ENCODE data around the gene MICB. TPM values are rescaled to one million over a fixed set of nuclear protein-coding genes. Genes with fewer than 3 reads are reported as not detected.
A peak's percentile ranks its signal among the peaks of the same experiment; 100 is the strongest.
"Not testable (repeated sequence)": the region's sequence is repeated elsewhere in the genome, so short reads cannot be mapped to it uniquely, and the experiment has no call there.

Gene MICB
- 10 to 100 TPM; 17.7 to 18.5 TPM for total RNA-seq

DNA sequence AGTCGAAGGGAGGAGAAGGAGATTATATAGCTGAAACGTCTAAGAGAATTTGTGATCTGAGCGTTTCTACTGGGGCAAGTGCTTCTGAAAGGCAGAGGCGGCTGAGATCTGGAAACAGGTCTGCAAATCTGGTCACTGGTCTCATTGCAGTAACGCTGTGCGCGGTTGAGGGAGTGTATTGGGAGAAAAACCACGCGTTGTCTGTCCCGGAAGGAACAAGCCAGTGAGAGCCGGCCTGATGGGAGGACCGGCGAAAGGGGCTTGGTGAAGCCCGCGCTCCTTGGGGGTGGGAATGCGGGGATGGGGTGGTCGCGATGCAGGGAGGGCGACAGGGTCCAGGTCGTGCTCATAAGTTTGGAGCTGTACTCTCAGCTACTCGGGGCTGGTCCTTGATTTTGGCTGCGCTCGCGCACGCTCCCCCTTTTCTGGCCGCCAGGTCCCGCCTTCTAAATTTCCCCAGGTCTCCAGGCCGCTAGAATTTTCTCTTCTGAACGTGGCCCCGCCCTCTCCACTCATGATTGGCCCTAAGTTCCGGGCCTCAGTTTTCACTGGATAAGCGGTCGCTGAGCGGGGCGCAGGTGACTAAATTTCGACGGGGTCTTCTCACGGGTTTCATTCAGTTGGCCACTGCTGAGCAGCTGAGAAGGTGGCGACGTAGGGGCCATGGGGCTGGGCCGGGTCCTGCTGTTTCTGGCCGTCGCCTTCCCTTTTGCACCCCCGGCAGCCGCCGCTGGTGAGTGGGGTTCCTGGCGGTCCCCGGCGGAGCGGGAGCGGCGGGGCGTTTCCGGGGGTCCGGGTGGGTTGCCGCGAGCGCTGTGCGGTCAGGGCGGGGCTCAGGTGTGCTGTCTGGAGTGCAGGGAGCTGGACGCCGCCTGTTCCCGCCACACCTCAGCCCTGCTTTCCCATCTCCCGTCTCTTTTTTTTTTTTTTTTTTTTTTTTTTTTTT is at the start of gene MICB:
TSS of gene MICB (plus strand) at position 615 of the 946 bp plus-strand sequence. CDS start at position 664, 49 bp downstream.
- peak; percentile 86 for DNase-seq
- peaks cover 2% of the 10 kb centered on the region for H3K9me3 Mint-ChIP-seq
- peak within 1 kb of the TSS; percentile 87 for H3K4me3 Mint-ChIP-seq
- peak within 1 kb of the TSS; percentile 84 for H3K27ac Mint-ChIP-seq
- H3K27me3 Mint-ChIP-seq = no peaks in the 10 kb centered on the region
- peaks cover 15% of the 10 kb centered on the region for H3K36me3 Mint-ChIP-seq
- H3K4me1 Mint-ChIP-seq = peaks cover 52% of the 10 kb centered on the region

DNA sequence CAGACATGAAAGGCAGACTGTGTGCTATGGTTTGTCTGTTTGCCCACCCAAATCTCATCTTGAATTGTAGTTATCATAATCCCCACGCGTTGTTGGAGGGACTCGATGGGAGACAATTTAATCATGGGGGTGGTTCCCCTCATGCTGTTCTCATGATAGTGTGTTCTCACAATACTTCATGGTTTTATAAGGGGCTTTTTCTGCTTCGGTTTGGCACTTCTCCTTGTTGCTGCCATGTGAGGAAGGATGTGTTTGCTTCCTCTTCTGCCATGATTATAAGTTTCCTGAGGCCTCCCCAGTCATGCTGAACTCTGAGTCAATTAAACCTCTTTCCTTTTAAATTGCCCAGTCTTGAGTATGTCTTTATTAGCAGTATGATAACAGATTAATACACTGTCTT is 47.2 kb upstream of the MICB start:
- no peak for DNase-seq
- peaks cover 5% of the 10 kb centered on the region for H3K36me3 Mint-ChIP-seq

GRCh38 chr6:31452859-31453258 is 45.1 kb upstream of the MICB start:
- H3K27ac Mint-ChIP-seq = no peak overlapping the region
- no peak overlapping the region for H3K4me3 Mint-ChIP-seq
- peaks cover 5% of the 10 kb centered on the region for H3K9me3 Mint-ChIP-seq
- peaks cover 6% of the 10 kb centered on the region for H3K27me3 Mint-ChIP-seq
- H3K4me1 Mint-ChIP-seq = no peaks in the 10 kb centered on the region
- DNase-seq = no peak
- peaks cover 5% of the 10 kb centered on the region for H3K36me3 Mint-ChIP-seq

More for the DNA sequence above, 47.2 kb upstream of the MICB start:
- Mint-ChIP-seq H3K4me3 (no peak overlapping the region), H3K27ac (no peak overlapping the region), H3K4me1 (no peaks in the 10 kb centered on the region), H3K9me3 (peaks cover 5% of the 10 kb centered on the region), H3K27me3 (peaks cover 12% of the 10 kb centered on the region)

GRCh38 chr6:31453259-31453658 is 44.7 kb upstream of the MICB start:
- H3K4me3 Mint-ChIP-seq = no peak overlapping the region
- no peaks in the 10 kb centered on the region for H3K4me1 Mint-ChIP-seq
- H3K27ac Mint-ChIP-seq = no peak overlapping the region
- peaks cover 5% of the 10 kb centered on the region for H3K36me3 Mint-ChIP-seq
- DNase-seq = no peak
- peaks cover 6% of the 10 kb centered on the region for H3K27me3 Mint-ChIP-seq
- peaks cover 5% of the 10 kb centered on the region for H3K9me3 Mint-ChIP-seq

GRCh38 chr6:31459864-31460263 is 38.1 kb upstream of the MICB start:
- not testable (repeated sequence) for DNase-seq, H3K27me3 Mint-ChIP-seq, H3K4me3 Mint-ChIP-seq, H3K9me3 Mint-ChIP-seq, H3K27ac Mint-ChIP-seq
- H3K4me1 Mint-ChIP-seq = peaks cover 19% of the 10 kb centered on the region
- H3K36me3 Mint-ChIP-seq = peaks cover 19% of the 10 kb centered on the region

DNA sequence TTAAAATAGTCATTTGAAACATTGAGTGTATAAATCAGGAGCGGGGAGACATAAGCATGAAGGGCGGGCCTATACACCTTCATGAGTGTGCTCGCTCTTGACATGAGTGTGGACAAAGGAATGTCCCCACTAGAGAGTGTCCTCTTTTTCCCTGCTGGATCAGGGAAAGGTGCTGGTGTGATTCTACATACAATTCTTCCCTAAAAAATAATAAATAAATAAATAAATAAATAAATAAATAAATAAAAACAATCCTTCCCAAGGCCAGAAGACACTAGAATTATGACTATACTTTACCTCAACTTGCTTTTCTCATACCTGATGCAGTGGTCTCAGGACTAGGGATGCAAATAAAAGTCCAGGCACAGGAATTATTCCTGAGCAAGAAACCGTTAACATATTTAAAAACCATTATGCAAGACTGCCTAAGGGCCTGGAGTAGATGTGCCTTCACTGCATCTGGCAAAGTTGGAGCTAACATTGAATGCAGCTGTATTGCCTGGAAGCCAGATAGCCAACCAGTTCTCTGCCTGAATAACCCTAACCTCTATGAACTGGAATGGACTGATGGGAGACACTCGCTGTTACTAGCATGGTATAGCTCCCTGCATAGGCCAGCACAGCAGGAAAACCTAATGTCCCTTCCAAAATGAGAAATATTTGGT is 37.5 kb upstream of the MICB start:
- Mint-ChIP-seq H3K4me3 (no peak overlapping the region), H3K36me3 (peaks cover 26% of the 10 kb centered on the region), H3K27me3 (no peaks in the 10 kb centered on the region), H3K4me1 (peaks cover 25% of the 10 kb centered on the region), H3K27ac (no peak overlapping the region), H3K9me3 (no peaks in the 10 kb centered on the region)
- no peak for DNase-seq

- Mint-ChIP-seq H3K9me3 (no peaks in the 10 kb centered on the region), H3K27me3 (no peaks in the 10 kb centered on the region), H3K36me3 (peaks cover 35% of the 10 kb centered on the region), H3K27ac (peak overlapping the region; percentile 98), H3K4me1 (peaks cover 43% of the 10 kb centered on the region), H3K4me3 (peak overlapping the region; percentile 99)
- no peak for DNase-seq
Observed at GRCh38 chr6:31462026-31462963, 35.6 kb upstream of the MICB start.

GRCh38 chr6:31462964-31463870 is 34.7 kb upstream of the MICB start:
- Mint-ChIP-seq H3K36me3 (peaks cover 42% of the 10 kb centered on the region), H3K27me3 (no peaks in the 10 kb centered on the region), H3K4me3 (peak overlapping the region; percentile 99), H3K27ac (peak overlapping the region; percentile 98), H3K9me3 (no peaks in the 10 kb centered on the region), H3K4me1 (peaks cover 51% of the 10 kb centered on the region)
- DNase-seq = peak; percentile 86

DNA sequence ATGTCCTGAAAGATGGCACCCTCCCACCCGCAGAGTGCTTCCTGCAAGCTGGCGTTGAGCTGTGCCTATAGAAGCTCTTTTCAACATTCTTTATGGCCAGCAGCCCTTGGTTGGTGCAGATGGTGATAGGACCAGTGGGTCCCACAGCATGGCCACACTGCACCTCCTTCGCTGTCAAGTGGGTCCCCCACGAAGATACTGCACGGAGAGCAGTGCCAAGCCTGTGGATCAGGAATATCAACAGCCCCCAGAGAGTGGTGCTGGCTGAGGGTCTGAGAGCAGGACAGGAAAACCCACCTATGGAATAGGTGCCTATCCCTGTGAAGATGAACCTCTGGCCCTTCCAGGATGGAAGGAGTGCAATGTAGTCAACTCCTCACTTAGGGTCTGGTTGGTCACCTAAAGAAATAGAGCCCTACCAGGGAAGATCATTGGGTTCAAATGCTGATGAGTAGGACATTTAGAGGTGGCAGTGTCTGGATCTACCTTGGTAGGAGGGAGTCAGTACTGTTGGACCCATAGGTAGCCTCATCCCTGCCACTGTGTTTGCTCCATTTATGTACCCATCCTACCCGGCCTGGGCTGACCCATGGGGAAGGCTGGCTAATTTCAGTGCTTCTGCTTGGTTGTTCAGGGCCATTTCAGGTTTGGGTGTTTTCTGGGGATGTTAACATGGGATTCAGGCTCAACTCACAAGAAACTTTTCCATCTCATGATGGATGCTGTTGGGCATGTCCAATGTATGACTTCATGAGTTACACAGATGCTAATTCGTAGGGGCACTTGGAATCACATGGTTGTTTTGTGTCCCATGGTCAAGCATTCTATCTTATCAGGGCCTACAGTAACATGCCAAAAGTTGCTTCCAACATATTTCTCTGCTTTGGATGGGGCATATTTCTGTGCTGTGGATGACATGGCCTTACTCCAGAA is 33.4 kb upstream of the MICB start:
- Mint-ChIP-seq H3K4me1 (peaks cover 63% of the 10 kb centered on the region), H3K27ac (peak overlapping the region; percentile 98), H3K36me3 (peaks cover 45% of the 10 kb centered on the region), H3K4me3 (peak overlapping the region; percentile 99), H3K9me3 (no peaks in the 10 kb centered on the region), H3K27me3 (no peaks in the 10 kb centered on the region)
- no peak for DNase-seq

- Mint-ChIP-seq H3K27me3 (no peaks in the 10 kb centered on the region), H3K4me3 (peak overlapping the region; percentile 99), H3K4me1 (peaks cover 68% of the 10 kb centered on the region), H3K9me3 (no peaks in the 10 kb centered on the region), H3K27ac (peak overlapping the region; percentile 65), H3K36me3 (peaks cover 48% of the 10 kb centered on the region)
- no peak for DNase-seq
Observed at GRCh38 chr6:31465185-31465536, 32.8 kb upstream of the MICB start.

DNA sequence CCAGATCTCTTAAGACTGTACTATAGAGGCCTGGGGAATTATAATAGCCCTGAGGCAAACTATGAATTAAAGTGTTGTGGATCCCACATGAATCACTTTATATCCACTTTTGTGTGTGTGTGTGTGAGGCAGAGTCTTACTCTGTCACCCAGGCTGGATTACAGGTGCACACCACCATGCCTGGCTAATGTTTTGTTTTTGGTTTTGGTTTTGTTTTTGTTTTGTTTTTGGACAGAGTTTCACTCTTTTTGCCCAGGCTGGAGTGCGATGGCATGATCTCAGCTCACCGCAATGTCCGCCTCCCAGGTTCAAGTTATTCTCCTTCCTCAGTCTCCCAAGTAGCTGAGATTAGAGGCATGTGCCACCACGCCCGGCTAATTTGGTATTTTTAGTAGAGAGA is 32.2 kb upstream of the MICB start:
- peaks cover 48% of the 10 kb centered on the region for H3K36me3 Mint-ChIP-seq
- peak overlapping the region; percentile 31 for H3K27ac Mint-ChIP-seq
- no peak for DNase-seq
- H3K4me1 Mint-ChIP-seq = peaks cover 74% of the 10 kb centered on the region
- H3K27me3 Mint-ChIP-seq = no peaks in the 10 kb centered on the region
- no peaks in the 10 kb centered on the region for H3K9me3 Mint-ChIP-seq
- peak overlapping the region; percentile 99 for H3K4me3 Mint-ChIP-seq

DNA sequence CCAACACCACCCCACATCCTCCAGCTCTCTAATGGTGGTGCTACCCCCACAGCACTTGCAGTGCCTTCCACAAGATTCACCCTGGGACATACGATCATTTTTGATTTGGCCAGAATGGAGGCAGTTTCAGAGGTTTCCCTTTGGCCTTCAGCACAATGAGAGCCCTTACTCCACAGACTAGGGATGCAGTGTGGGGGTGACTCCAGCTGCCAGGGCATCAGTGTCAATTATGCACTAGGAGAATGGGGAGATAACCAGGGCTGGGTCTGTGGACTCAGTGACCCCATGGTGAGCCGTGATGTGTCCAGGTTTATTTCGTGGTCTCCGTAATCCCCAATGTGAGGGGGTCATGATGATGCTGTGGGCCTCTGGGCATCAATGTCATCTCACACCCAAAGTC is 31.5 kb upstream of the MICB start:
- H3K4me1 Mint-ChIP-seq = peaks cover 81% of the 10 kb centered on the region
- H3K9me3 Mint-ChIP-seq = no peaks in the 10 kb centered on the region
- no peak for DNase-seq
- H3K36me3 Mint-ChIP-seq = peaks cover 48% of the 10 kb centered on the region
- no peak overlapping the region for H3K4me3 Mint-ChIP-seq
- no peaks in the 10 kb centered on the region for H3K27me3 Mint-ChIP-seq
- peak overlapping the region; percentile 31 for H3K27ac Mint-ChIP-seq

DNA sequence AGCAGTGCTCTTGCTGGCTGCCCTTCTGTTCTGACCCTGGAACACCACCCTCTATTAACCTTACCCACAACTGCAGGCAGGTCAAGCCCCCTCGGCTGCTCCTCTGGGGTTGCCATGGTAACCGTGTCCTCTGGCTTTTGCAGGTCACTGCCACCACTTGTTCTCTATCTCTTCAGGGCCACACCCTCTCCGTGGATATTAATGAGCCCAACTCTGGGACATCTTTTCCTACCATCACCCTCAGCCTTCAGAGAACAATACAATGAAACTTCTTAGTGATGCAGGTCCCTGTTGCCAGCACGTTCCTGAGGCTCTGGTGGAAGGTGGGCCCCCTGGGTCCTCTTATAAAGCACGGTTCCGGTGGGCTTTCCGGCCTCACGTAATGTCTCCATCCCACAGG is 30.8 kb upstream of the MICB start:
- DNase-seq = no peak
- Mint-ChIP-seq H3K36me3 (peaks cover 50% of the 10 kb centered on the region), H3K9me3 (no peaks in the 10 kb centered on the region), H3K4me1 (peaks cover 83% of the 10 kb centered on the region), H3K27ac (peak overlapping the region; percentile 14), H3K4me3 (peak overlapping the region; percentile 18), H3K27me3 (no peaks in the 10 kb centered on the region)

All from activated naive CD8-positive, alpha-beta T cell treated with anti-CD3 and anti-CD28 coated beads for 36 hours (primary cell).